Measurements from ENCODE around the gene THRSP.
A peak's percentile ranks its signal among the peaks of the same experiment; 100 is the strongest.
"Not testable (repeated sequence)": the region's sequence is repeated elsewhere in the genome, so short reads cannot be mapped to it uniquely, and the experiment has no call there.

Gene THRSP

GRCh38 chr11:78069465-78069864 lies 5.8 kb downstream of the THRSP start:
- no peak for DNase-seq

DNA sequence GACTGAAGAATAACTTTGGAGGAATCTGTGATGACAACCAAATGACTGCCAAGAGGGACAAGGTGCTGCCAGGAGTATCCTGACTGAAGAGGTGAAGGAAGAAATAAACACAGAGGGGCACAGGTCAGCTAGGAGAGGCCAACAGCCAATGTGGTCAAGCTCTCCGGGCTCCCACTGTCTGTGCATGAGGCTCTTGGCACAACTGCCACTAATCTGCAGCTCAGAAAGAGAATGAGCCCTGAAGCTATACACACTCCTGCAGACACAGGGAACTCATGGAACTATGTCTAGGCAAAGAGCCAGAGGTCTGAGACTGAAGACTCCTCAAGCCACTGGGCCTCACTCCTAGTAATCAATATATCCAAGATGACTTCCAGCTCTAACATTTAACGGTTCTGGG lies 7.0 kb downstream of the THRSP start:
- no peak for DNase-seq

- no peak for DNase-seq
These were observed 8.1 kb downstream of the THRSP start for GRCh38 chr11:78071717-78072116.

DNA sequence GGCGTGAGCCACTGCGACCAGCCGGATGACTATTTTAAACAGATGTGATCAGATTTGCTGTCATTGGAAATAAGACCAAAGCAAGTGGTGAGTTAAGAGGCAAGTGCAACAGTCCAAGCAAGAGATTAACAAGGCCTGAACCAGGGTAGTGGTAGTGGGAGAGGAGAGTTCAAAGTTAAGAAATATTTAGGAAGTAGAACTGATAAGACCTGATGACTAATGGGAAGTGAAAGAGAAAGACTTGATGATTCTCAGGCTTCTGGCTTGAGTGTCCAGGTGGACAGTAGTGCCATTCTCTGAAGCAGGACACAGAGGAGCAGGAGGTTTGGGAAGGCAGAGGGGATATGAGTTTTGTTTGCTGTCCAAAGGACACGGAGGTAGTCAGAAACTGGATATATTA lies 8.8 kb downstream of the THRSP start:
- DNase-seq: no peak

- no peak for DNase-seq
These were observed 11.1 kb downstream of the THRSP start for GRCh38 chr11:78074756-78075155.

DNA sequence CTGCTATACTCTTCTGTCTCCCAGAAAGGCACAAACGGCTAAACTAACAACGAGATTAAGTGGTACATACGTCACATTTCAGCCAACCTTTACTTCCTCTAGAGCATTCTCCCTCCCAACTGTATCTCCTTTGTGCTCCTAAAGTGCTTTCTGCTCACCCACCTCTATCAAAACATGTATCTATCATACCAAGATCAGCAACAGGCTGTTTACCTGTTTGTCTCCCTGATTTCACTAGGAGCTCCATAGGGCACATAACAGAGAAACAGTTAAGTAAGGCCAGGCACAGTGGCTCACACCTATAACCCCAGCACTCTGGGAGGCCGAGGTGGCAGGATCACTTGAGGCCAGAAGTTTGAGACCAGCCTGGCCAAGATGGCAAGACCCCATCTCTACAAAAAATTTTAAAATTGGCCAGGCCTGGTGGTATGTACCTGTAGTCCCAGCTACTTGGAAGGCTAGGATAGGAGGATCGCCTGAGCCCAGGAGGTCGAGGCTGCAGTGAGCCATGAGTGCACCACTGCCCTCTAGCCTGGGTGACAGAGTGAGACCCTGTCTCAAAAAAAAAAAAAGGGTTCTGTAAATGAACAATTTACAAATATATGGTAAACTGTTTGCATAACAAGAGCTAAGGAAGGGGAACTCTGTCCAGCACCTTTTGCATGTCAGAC lies 13.2 kb downstream of the THRSP start:
- DNase-seq: no peak

- DNase-seq: not testable (repeated sequence)
These were observed 13.9 kb downstream of the THRSP start for GRCh38 chr11:78077592-78077991.

GRCh38 chr11:78078218-78079167 lies 14.8 kb downstream of the THRSP start:
- no peak for DNase-seq

- peak; percentile 70 for DNase-seq
These were observed 15.8 kb downstream of the THRSP start, which contains the start of gene NDUFC2 for GRCh38 chr11:78079232-78080083. Gene NDUFC2 (minus strand): TSS chr11:78079862. CDS start chr11:78079744, 118 bp downstream.

- DNase-seq: no peak
These were observed 16.6 kb downstream of the THRSP start for GRCh38 chr11:78080084-78080817.

DNA sequence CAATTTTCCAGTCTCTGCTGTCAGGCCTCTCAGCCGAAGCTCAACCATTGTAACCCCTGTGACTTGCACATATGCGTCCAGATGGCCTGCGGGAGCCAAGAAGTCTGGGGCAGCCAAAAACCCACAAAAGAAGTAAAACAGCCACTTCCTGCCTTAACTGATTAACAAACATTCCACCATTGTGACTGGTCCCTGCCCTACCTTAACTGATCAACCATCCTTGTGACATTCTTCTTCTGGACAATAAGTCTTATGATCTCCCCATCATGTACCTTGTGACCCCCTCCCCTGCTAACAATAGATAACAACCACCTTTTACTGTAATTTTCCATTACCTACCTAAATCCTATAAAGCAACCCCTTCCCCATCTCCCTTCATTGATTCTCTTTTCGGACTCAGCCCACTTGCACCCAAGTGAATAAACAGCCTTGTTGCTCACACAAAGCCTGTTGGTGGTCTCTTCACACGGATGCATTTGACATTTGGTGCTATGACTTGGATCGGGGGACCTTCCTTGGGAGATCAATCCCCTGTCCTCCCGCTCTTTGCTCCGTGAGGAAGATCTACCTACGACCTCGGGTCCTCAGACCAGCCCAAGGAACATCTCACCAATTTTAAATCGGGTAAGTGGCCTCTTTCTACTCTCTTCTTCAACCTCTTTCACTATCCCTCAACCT lies 17.3 kb downstream of the THRSP start:
- no peak for DNase-seq

- no peak for DNase-seq
These were observed 17.9 kb downstream of the THRSP start for GRCh38 chr11:78081583-78081982.

DNA sequence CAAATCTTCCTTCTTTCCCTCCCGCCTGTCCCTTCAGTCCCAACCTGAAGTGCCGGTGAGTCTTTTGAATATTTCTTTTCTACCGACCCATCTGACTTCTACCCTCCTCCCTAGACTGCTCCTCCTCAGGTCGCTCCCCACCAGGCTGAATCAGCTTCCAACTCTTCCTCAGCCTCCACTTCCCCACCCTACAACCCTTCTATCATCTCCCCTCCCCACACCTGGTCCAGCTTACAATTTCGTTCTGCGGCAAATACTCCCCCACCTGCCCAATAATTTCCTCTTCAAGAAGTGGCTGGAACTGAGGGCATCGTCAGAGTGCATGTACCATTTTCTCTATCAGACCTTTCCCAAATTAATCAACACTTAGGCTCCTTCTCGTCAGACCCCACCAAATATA lies 18.5 kb downstream of the THRSP start:
- no peak for DNase-seq

GRCh38 chr11:78083021-78083420 lies 19.4 kb downstream of the THRSP start:
- no peak for DNase-seq

GRCh38 chr11:78084506-78084905 lies 20.8 kb downstream of the THRSP start:
- DNase-seq: not testable (repeated sequence)

- DNase-seq: no peak
These were observed 22.3 kb downstream of the THRSP start for GRCh38 chr11:78085972-78086371.

GRCh38 chr11:78086521-78087074 lies 22.9 kb downstream of the THRSP start:
- not testable (repeated sequence) for DNase-seq

DNA sequence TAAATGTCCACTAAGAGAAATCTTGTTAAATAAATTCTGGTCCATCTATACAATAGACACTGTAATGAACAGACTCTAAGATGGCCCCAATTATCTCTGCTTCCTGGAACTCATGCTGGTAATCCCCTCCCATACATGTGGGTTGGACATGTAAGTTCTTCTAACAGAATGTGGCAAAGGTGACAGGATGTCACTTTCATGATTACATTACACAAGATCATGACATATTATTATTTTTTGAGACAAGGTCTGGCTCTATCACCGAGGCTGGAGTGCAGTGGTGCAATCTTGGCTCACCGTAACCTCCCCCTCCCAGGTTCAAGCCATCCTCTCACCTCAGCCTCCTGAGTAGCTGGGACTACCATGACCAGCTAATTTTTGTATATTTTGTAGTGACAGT lies 30.6 kb downstream of the THRSP start:
- no peak for DNase-seq

DNA sequence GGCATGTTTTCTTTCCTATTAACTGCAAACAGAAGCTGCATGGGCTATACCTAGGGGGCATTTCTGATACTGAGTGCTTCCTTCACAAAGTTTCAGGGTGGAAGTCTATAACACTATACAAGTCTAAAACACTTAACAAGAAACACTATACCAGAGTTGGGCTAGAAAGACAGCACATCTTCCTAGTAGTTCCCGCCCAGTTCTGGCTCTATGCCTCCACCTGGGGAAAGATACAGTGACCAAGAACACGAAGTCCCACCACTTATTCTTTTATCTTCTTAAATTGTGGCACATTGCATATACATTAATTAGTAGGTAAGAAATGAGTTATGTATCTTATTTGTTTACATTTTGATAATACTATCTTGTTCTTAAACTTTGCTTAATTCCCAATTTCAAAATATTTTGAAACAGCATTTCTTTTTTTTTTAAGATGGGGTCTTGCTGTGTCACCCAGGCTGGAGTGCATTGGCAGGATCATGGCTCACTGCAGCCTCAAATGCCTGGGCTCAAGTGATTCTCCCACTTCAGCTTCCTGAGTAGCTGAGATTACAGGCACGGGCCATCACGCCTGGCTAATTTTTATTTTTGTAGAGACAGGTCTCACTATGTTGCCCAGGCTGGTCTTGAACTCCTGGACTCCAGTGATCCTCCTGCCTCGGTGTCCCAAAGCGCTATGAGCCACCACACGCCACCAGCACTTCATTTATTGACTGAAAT lies 34.2 kb downstream of the THRSP start:
- DNase-seq: no peak

- DNase-seq: no peak
These were observed 36.0 kb downstream of the THRSP start for GRCh38 chr11:78099666-78100065.

GRCh38 chr11:78100261-78100660 lies 36.6 kb downstream of the THRSP start:
- no peak for DNase-seq
